Neural progenitor cell (in vitro differentiated cells): Measurements from ENCODE around the gene SOAT1.
"Not testable (repeated sequence)": the region's sequence is repeated elsewhere in the genome, so short reads cannot be mapped to it uniquely, and the experiment has no call there.

ENCODE experiments used
- EZH2 ChIP-seq: fragments of 200-600 bp; sonication (generic); IDR thresholded peaks from 2 replicates; pipeline ENCODE4 v1.6.1; 2017; ENCODE audit warnings: antibody characterized with exemption, mild to moderate bottlenecking, moderate library complexity
- TF ChIP-seq, protein P1 (sequence below): fragments of 200-600 bp; sonication (generic); IDR thresholded peaks from 2 replicates; pipeline ENCODE4 v1.5.1; 2017; ENCODE audit warnings: antibody characterized with exemption, mild to moderate bottlenecking

DNA sequence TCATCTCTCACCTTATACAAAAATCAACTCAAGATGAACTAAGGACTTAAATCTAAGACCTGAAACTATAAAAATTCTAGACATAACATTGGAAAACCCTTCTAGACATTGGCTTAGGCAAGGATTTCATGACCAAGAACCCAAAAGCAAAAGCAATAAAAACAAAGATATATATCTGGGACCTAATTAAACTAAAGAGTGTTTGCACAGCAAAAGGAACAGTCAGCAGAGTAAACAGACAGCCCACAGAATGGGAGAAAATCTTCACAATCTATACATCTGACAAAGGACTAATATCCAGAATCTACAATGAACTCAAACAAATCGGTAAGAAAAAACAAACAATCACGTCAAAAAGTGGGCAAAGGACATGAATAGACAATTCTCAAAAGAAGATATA lies 105.8 kb downstream of the SOAT1 start:
- TF ChIP-seq, protein P1, sequence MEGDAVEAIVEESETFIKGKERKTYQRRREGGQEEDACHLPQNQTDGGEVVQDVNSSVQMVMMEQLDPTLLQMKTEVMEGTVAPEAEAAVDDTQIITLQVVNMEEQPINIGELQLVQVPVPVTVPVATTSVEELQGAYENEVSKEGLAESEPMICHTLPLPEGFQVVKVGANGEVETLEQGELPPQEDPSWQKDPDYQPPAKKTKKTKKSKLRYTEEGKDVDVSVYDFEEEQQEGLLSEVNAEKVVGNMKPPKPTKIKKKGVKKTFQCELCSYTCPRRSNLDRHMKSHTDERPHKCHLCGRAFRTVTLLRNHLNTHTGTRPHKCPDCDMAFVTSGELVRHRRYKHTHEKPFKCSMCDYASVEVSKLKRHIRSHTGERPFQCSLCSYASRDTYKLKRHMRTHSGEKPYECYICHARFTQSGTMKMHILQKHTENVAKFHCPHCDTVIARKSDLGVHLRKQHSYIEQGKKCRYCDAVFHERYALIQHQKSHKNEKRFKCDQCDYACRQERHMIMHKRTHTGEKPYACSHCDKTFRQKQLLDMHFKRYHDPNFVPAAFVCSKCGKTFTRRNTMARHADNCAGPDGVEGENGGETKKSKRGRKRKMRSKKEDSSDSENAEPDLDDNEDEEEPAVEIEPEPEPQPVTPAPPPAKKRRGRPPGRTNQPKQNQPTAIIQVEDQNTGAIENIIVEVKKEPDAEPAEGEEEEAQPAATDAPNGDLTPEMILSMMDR: not testable (repeated sequence)
- not testable (repeated sequence) for TF ChIP-seq EZH2
